GM12878 (cell line): ENCODE results near the gene DBN1. TPM values are rescaled to one million over a fixed set of nuclear protein-coding genes. Genes with fewer than 3 reads are reported as not detected.

Experiments
- BACH1 ChIP-seq: fragments of 450-650 bp; IDR thresholded peaks from 2 replicates; pipeline ENCODE4 v1.6.1; 2017; ENCODE audit warnings: mild to moderate bottlenecking, borderline replicate concordance
- BCL11A ChIP-seq: IDR thresholded peaks from 2 replicates; pipeline ENCODE4 v1.6.1; 2011; ENCODE audit warnings: low read depth, low read length
- BMI1 ChIP-seq: fragments of 450-650 bp; IDR thresholded peaks from 2 replicates; pipeline ENCODE4 v1.6.1; 2016; ENCODE audit warnings: mild to moderate bottlenecking, moderate library complexity, borderline replicate concordance
- CHD2 ChIP-seq: IDR thresholded peaks from 2 replicates; pipeline ENCODE4 v1.6.1; 2011; ENCODE audit warnings: low read depth, low read length, improper control_type of control experiment, borderline replicate concordance
- CREM ChIP-seq: IDR thresholded peaks from 2 replicates; pipeline ENCODE4 v1.6.1; 2014; ENCODE audit warnings: antibody characterized with exemption, low read depth
- DPF2 ChIP-seq: fragments of 450-650 bp; IDR thresholded peaks from 2 replicates; pipeline ENCODE4 v1.6.1; 2017; ENCODE audit warnings: mild to moderate bottlenecking
- ESRRA ChIP-seq: IDR thresholded peaks from 2 replicates; pipeline ENCODE4 v1.6.1; 2012; ENCODE audit warnings: mild to moderate bottlenecking, low read length, improper control_type of control experiment
- HSF1 ChIP-seq: fragments of 150-350 bp; IDR thresholded peaks from 2 replicates; pipeline ENCODE4 v1.6.1; 2014; ENCODE audit warnings: mild to moderate bottlenecking, low read depth, low read length
- KDM1A ChIP-seq: fragments of 200-600 bp; sonication (generic); IDR thresholded peaks from 2 replicates; pipeline ENCODE4 v1.6.1; 2016; ENCODE audit warnings: borderline replicate concordance
- KLF5 ChIP-seq: fragments of 450-650 bp; IDR thresholded peaks from 2 replicates; pipeline ENCODE4 v1.6.1; 2014; ENCODE audit warnings: mild to moderate bottlenecking; ENCODE audit not compliant: partially characterized antibody
- MEF2B ChIP-seq: fragments of 450-650 bp; IDR thresholded peaks from 2 replicates; pipeline ENCODE4 v1.6.1; 2018; ENCODE audit warnings: mild to moderate bottlenecking, moderate library complexity; ENCODE audit not compliant: partially characterized antibody, poor library complexity, severe bottlenecking
- MTA2 ChIP-seq: fragments of 450-650 bp; IDR thresholded peaks from 2 replicates; pipeline ENCODE4 v1.6.1; 2016; ENCODE audit warnings: low read depth, mild to moderate bottlenecking, moderate library complexity
- MXI1 ChIP-seq: fragments of 150-350 bp; IDR thresholded peaks from 2 replicates; pipeline ENCODE4 v1.6.1; 2011; ENCODE audit warnings: low read depth, mild to moderate bottlenecking, inconsistent platforms, low read length, improper control_type of control experiment
- MYC ChIP-seq: IDR thresholded peaks from 2 replicates; pipeline ENCODE4 v1.6.1; 2011; ENCODE audit warnings: mild to moderate bottlenecking, low read length, moderate library complexity, inconsistent platforms; ENCODE audit not compliant: insufficient read depth, insufficient replicate concordance, insufficient read length, severe bottlenecking
- NFIC ChIP-seq: IDR thresholded peaks from 2 replicates; pipeline ENCODE4 v1.6.1; 2012; ENCODE audit warnings: low read depth, mild to moderate bottlenecking, inconsistent platforms, low read length, moderate library complexity
- NR2C2 ChIP-seq: IDR thresholded peaks from 2 replicates; pipeline ENCODE4 v1.6.1; 2011; ENCODE audit warnings: borderline replicate concordance, low read depth; ENCODE audit not compliant: control insufficient read depth, insufficient read length
- RCOR1 ChIP-seq: conservative IDR thresholded peaks from 2 replicates; pipeline ENCODE4 v1.6.1; 2012; ENCODE audit warnings: low read depth, low read length, improper control_type of control experiment
- RFX5 ChIP-seq: IDR thresholded peaks from 2 replicates; pipeline ENCODE4 v1.6.1; 2011; ENCODE audit warnings: low read depth, low read length, improper control_type of control experiment
- SIX5 ChIP-seq: IDR thresholded peaks from 2 replicates; pipeline ENCODE4 v1.6.1; 2011; ENCODE audit warnings: mild to moderate bottlenecking, low read depth, low read length, moderate library complexity; ENCODE audit not compliant: severe bottlenecking
- SMARCA5 ChIP-seq: fragments of 450-650 bp; IDR thresholded peaks from 2 replicates; pipeline ENCODE4 v1.6.1; 2017; ENCODE audit warnings: mild to moderate bottlenecking
- SREBF2 ChIP-seq: IDR thresholded peaks from 2 replicates; pipeline ENCODE4 v1.6.1; 2012; ENCODE audit warnings: mild to moderate bottlenecking, low read length
- SRF ChIP-seq, 2 experiments: IDR thresholded peaks; 2 replicates each; pipeline ENCODE4 v1.6.1; 2011; ENCODE audit warnings: low read depth in 2 of 2, low read length in 2 of 2, mild to moderate bottlenecking in 1 of 2, moderate library complexity in 1 of 2
- TCF12 ChIP-seq: IDR thresholded peaks from 2 replicates; pipeline ENCODE4 v1.6.1; 2011; ENCODE audit warnings: low read depth, mild to moderate bottlenecking, low read length
- ZBTB11 ChIP-seq: fragments of 450-650 bp; formaldehyde crosslinking; IDR thresholded peaks from 2 replicates; pipeline ENCODE4 v1.5.0; 2022; ENCODE audit warnings: mild to moderate bottlenecking, missing genetic modification characterization
- ZNF24 ChIP-seq: fragments of 450-650 bp; IDR thresholded peaks from 2 replicates; pipeline ENCODE4 v1.6.1; 2017; ENCODE audit warnings: antibody characterized with exemption, mild to moderate bottlenecking
- polyA plus RNA-seq, 11 experiments: library from polyadenylated mRNA; depleted of rRNA in 4 of 11; unstranded in 6 of 11; stranded (reverse) in 5 of 11; fragments of >200 nt; fragmentation: Nextera tagmentation in 4 of 11; fragmentation: Illumina TruSeq in 1 of 11; extraction: Ambion mirVana in 4 of 11; extraction: Trizol in 1 of 11; gene quantifications; 1 replicate in 1 of 11; 2 replicates in 10 of 11; pipeline versions ENCODE4 v1.2.1 to v1.2.3, GENCODE V29; 2011 to 2016; ENCODE audit warnings: inconsistent platforms in 2 of 11, missing spikeins in 2 of 11, low read depth in 1 of 11
- total RNA-seq, 4 experiments: library from RNA; depleted of rRNA in 3 of 4; stranded (reverse); fragments of >200 nt in 3 of 4; fragmentation: Illumina TruSeq in 1 of 4; extraction: Trizol in 1 of 4; gene quantifications; 2 replicates each; pipeline versions ENCODE4 v1.2.1 to v1.2.3, GENCODE V29; 2013 to 2021
- TF ChIP-seq, protein P1 (sequence below): IDR thresholded peaks from 2 replicates; pipeline ENCODE4 v1.6.1; 2012; ENCODE audit warnings: low read depth, low read length, improper control_type of control experiment
- TF ChIP-seq, protein P2 (sequence below): IDR thresholded peaks from 2 replicates; pipeline ENCODE4 v1.6.1; 2012; ENCODE audit warnings: low read depth, low read length, improper control_type of control experiment

DBN1 gene
- total and polyA plus RNA-seq, 10 of the 15 experiments (the other 5 are each of a cell fraction or from before 2014, with no cell fraction given): 0.18 to 81.0 (median 27.9) TPM

GRCh38 chr5:177426566-177427210 lies 46.7 kb downstream of the DBN1 start, which contains the start of gene GRK6 (continued):
- TF ChIP-seq HSF1 (no peak), ZBTB11 (no peak), BACH1 (peak; percentile 82; the same call in 1 of the 2 replicates), MYC (no peak), KDM1A (no peak), NFIC (no peak), ESRRA (no peak), TCF12 (0 out of 2 replicates have a peak, but pooled peaks have one; percentile 4), MXI1 (peak; percentile 64), SRF (IDR thresholded peaks at IDR 0.05; ENCODE audit: low read depth in 2 of 2, low read length in 2 of 2) (no peak), SMARCA5 (peak; percentile 91), SREBF2 (no peak), DPF2 (no peak; the same call in none of the 2 replicates), RCOR1 (no peak), RFX5 (no peak), ZNF24 (no peak), MTA2 (no peak), CREM (no peak; the same call in 1 of the 2 replicates), MEF2B (no peak), NR2C2 (no peak), CHD2 (no peak; the same call in 1 of the 2 replicates), SIX5 (no peak), BMI1 (no peak), BCL11A (no peak), KLF5 (no peak)
- TF ChIP-seq, protein P1, sequence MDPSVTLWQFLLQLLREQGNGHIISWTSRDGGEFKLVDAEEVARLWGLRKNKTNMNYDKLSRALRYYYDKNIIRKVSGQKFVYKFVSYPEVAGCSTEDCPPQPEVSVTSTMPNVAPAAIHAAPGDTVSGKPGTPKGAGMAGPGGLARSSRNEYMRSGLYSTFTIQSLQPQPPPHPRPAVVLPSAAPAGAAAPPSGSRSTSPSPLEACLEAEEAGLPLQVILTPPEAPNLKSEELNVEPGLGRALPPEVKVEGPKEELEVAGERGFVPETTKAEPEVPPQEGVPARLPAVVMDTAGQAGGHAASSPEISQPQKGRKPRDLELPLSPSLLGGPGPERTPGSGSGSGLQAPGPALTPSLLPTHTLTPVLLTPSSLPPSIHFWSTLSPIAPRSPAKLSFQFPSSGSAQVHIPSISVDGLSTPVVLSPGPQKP: no peak
- TF ChIP-seq, protein P2, sequence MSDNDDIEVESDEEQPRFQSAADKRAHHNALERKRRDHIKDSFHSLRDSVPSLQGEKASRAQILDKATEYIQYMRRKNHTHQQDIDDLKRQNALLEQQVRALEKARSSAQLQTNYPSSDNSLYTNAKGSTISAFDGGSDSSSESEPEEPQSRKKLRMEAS: no peak; the same call in 1 of the 2 replicates
